ENCODE results near the gene MLF1.
"Not testable (repeated sequence)": the region's sequence is repeated elsewhere in the genome, so short reads cannot be mapped to it uniquely, and the experiment has no call there.

MLF1 gene

DNA sequence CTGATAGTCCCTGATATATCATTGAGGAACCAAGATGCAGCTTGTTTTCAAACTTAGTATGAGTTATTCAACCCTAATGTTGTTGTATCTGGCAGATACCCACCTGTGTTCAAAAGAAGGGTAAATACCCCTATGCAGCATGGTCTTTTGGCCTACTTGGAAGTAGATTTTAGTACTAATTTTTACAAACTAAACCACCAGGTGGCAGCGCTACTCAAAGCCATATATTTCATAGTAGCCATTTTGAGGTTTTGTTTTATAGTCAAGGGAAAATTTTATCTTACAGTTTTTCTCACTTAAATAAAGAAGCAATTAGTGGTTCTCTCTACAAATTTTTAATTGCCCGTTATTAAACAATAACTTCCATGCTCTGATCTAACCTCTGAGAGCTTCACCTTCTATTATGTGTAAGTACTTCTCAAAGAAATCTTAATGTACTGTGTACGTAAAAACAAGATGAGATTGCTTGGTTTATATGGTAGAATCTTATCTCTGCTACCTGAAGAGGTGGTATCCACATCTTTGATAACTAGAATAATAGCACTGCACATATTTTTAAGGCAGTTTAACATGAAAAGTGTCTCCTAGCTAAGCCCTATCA is 31.5 kb upstream of the MLF1 start:
- TF ChIP-seq, protein P1, sequence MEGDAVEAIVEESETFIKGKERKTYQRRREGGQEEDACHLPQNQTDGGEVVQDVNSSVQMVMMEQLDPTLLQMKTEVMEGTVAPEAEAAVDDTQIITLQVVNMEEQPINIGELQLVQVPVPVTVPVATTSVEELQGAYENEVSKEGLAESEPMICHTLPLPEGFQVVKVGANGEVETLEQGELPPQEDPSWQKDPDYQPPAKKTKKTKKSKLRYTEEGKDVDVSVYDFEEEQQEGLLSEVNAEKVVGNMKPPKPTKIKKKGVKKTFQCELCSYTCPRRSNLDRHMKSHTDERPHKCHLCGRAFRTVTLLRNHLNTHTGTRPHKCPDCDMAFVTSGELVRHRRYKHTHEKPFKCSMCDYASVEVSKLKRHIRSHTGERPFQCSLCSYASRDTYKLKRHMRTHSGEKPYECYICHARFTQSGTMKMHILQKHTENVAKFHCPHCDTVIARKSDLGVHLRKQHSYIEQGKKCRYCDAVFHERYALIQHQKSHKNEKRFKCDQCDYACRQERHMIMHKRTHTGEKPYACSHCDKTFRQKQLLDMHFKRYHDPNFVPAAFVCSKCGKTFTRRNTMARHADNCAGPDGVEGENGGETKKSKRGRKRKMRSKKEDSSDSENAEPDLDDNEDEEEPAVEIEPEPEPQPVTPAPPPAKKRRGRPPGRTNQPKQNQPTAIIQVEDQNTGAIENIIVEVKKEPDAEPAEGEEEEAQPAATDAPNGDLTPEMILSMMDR (IDR thresholded peaks at IDR 0.05; ENCODE audit: low read length, missing control alignments): peak; percentile 53
- peak; percentile 75 for DNase-seq (ENCODE audit: low read depth)
- H3K4me3 ChIP-seq (replicated peaks; ENCODE audit: low read depth, low read length): no peak overlapping the region

DNA sequence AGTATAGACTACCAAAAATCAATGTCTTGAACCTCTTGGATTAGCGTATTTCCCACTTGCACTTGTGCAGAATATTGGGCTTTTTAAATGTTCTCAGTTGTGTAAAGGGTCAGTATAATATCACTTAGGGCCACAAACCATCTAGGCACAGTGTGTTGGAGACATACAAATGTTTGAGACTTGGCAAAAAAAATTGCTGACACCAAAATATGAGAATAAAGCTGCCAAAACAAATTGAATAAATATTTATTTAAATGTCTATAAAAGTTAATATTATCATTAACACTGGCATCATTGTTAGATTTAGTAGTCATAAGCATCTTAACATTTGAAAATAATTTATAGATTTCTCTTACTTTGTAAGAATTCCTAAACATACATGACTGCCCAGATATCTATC is 30.9 kb upstream of the MLF1 start:
- H3K4me3 ChIP-seq (replicated peaks; ENCODE audit: low read depth, low read length): no peak overlapping the region
- TF ChIP-seq, protein P1 (IDR thresholded peaks at IDR 0.05; ENCODE audit: low read length, missing control alignments): no peak
- DNase-seq (ENCODE audit: low read depth): no peak

DNA sequence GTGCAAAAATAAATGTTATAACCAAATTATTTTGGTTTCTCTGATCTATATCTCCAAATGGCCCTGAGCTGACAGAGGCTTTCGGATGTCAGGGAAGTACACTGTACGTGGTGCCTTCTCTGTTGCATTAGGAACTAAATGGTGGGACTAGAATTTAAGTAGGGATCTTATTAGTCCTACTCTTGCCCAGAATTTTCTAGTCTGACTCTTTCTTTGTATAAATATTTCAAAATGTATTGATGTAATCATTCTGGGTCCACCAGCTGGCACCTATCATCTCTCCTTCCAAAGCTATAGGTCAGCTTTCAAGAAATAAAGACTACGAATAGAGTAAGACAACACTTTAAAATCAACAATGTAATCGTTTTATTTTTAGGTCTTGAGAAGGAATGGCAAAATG is 22.3 kb upstream of the MLF1 start:
- H3K4me3 ChIP-seq (replicated peaks; ENCODE audit: low read depth, low read length): no peak overlapping the region
- no peak for DNase-seq (ENCODE audit: low read depth)
- TF ChIP-seq, protein P1 (IDR thresholded peaks at IDR 0.05; ENCODE audit: low read length, missing control alignments): no peak

DNA sequence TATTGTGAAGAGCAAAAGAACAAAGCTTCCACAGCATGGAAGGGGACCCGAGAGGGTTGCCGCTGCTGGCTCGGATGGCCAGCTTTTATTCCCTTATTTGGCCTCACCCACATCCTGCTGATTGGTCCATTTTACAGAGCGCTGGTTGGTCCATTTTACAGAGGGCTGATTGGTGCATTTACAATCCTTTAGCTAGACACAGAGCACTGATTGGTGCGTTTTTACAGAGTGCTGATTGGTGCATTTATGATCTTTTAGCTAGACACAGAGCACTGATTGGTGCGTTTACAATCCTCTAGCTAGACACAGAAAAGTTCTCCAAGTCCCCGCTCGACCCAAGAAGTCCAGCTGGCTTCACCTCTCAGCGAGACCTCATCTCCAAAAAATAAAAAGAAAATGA is 21.1 kb upstream of the MLF1 start:
- not testable (repeated sequence) for DNase-seq (ENCODE audit: low read depth)

DNA sequence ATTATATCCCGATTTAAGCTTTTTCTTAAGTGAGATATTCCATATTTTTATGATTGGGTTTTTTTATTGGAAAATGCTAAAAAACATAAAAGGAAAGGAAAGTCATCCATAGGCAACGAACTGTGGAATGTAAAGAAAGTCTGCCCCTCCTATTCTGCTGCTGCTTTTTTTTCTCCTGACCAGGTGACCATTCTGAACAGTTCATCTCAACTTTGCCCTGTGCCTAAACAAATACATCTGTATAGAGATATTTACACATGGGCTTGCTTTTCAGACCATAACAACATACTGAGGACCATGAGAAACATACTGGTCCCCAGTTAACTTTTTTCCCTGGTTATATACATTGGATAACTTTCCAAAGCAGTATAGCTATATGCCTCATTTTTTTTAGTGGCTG is 18.9 kb upstream of the MLF1 start:
- TF ChIP-seq, protein P1 (IDR thresholded peaks at IDR 0.05; ENCODE audit: low read length, missing control alignments): no peak
- no peak for DNase-seq (ENCODE audit: low read depth)
- no peak overlapping the region for H3K4me3 ChIP-seq (replicated peaks; ENCODE audit: low read depth, low read length)

More for the DNA sequence above, 21.1 kb upstream of the MLF1 start:
- H3K4me3 ChIP-seq (replicated peaks; ENCODE audit: low read depth, low read length): not testable (repeated sequence)

DNA sequence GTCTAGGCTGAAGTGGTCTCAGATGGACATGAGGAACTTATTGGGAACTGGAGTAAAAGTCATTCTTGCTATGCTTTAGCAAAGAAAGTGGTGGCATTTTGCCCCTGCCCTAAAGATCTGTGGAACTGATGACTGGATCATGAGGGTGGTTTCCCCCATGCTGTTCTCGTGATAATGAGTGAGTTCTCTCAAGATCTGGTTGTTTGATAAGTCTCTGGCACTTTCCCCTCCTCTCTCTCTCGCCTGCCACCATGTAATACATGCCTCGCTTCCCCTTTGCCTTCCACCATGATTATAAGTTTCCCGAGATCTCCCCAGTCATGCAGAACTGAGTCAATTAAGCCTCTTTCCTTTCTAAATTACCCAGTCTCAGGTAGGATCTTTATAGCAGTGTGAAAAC is 11.5 kb upstream of the MLF1 start:
- TF ChIP-seq, protein P1 (IDR thresholded peaks at IDR 0.05; ENCODE audit: low read length, missing control alignments): no peak
- no peak overlapping the region for H3K4me3 ChIP-seq (replicated peaks; ENCODE audit: low read depth, low read length)
- DNase-seq (ENCODE audit: low read depth): no peak

DNA sequence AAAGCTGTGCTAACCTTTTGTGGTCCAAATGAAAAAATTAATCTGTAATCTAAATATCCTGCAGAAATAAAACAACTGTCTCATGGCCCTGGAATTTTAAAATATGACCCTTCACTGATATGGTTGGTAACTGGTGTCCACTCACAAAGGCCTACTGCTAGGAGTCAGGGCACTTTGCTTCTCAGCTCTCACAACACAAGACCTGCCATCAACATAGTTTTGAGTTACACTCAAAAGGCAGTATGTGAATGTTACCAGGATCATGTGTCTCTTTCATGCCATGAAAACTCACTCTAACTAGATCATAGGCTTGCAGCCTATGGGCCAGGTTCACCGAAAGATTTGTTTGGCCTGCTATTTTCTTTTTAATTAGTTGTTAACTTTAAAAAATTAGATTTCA is 10.0 kb upstream of the MLF1 start:
- TF ChIP-seq, protein P1 (IDR thresholded peaks at IDR 0.05; ENCODE audit: low read length, missing control alignments): no peak
- no peak overlapping the region for H3K4me3 ChIP-seq (replicated peaks; ENCODE audit: low read depth, low read length)
- no peak for DNase-seq (ENCODE audit: low read depth)

Measured in fibroblast of pulmonary artery (primary cell).